Panc1 (cell line): ENCODE measurements around the gene SPPL2C.

Experiments used
- POLR2AphosphoS5 ChIP-seq: IDR thresholded peaks from 2 replicates; pipeline ENCODE4 v1.6.1; 2012; ENCODE audit warnings: mild to moderate bottlenecking, low read depth, low read length, moderate library complexity
- TF ChIP-seq, protein P1 (sequence below): fragments of 450-650 bp; IDR thresholded peaks from 2 replicates; pipeline ENCODE4 v1.5.1; 2017; ENCODE audit warnings: mild to moderate bottlenecking
- TF ChIP-seq, protein P2 (sequence below), 2 experiments: IDR thresholded peaks; 2 replicates each; pipeline ENCODE4 v1.6.1; 2011 to 2012; ENCODE audit warnings: low read depth in 2 of 2, control low read depth in 1 of 2, low read length in 1 of 2, mild to moderate bottlenecking in 1 of 2, moderate library complexity in 1 of 2; ENCODE audit not compliant: insufficient read depth in 1 of 2

DNA sequence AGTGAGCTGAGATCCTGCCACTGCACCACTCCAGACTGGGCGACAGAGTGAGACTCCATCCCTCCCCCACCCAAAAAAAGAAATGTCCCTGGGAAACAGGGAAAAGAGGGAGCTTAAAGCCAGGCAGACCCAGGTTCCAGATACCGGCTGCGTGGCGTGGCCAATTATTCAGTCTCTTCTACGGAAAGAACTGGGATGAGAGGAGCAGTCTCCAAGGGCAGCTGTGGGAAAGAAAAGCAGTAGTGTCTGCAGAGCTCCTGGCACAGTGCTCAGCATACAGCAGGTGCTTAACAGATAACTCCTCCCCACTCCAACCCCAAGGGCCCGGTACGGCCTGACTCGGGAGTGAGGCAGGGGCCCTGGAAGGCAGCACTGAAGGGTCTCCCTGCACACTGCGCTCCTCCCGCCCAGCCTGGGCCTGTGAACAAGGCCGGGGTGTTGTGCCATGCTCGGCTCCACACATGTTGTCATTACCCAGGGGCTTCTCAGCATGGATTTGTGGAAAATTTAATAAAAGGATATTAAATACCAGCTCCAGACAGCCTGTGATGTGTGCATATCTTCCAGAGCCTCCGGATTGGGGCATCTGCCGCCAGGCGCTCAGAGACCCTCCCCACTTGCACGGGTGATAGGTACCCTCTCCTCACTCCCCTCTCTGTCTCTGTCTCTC, 17.6 kb upstream of the SPPL2C start:
- TF ChIP-seq, protein P1, sequence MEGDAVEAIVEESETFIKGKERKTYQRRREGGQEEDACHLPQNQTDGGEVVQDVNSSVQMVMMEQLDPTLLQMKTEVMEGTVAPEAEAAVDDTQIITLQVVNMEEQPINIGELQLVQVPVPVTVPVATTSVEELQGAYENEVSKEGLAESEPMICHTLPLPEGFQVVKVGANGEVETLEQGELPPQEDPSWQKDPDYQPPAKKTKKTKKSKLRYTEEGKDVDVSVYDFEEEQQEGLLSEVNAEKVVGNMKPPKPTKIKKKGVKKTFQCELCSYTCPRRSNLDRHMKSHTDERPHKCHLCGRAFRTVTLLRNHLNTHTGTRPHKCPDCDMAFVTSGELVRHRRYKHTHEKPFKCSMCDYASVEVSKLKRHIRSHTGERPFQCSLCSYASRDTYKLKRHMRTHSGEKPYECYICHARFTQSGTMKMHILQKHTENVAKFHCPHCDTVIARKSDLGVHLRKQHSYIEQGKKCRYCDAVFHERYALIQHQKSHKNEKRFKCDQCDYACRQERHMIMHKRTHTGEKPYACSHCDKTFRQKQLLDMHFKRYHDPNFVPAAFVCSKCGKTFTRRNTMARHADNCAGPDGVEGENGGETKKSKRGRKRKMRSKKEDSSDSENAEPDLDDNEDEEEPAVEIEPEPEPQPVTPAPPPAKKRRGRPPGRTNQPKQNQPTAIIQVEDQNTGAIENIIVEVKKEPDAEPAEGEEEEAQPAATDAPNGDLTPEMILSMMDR, result no peak
- TF ChIP-seq POLR2AphosphoS5, result no peak
- TF ChIP-seq, protein P2, sequence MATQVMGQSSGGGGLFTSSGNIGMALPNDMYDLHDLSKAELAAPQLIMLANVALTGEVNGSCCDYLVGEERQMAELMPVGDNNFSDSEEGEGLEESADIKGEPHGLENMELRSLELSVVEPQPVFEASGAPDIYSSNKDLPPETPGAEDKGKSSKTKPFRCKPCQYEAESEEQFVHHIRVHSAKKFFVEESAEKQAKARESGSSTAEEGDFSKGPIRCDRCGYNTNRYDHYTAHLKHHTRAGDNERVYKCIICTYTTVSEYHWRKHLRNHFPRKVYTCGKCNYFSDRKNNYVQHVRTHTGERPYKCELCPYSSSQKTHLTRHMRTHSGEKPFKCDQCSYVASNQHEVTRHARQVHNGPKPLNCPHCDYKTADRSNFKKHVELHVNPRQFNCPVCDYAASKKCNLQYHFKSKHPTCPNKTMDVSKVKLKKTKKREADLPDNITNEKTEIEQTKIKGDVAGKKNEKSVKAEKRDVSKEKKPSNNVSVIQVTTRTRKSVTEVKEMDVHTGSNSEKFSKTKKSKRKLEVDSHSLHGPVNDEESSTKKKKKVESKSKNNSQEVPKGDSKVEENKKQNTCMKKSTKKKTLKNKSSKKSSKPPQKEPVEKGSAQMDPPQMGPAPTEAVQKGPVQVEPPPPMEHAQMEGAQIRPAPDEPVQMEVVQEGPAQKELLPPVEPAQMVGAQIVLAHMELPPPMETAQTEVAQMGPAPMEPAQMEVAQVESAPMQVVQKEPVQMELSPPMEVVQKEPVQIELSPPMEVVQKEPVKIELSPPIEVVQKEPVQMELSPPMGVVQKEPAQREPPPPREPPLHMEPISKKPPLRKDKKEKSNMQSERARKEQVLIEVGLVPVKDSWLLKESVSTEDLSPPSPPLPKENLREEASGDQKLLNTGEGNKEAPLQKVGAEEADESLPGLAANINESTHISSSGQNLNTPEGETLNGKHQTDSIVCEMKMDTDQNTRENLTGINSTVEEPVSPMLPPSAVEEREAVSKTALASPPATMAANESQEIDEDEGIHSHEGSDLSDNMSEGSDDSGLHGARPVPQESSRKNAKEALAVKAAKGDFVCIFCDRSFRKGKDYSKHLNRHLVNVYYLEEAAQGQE (IDR thresholded peaks at IDR 0.05; ENCODE audit: insufficient read depth in 1 of 2, low read depth in 2 of 2, low read length in 1 of 2), result no peak
